IPS DF 6.9 (cell line): ENCODE data around the gene DGCR2.
A peak's percentile ranks its signal among the peaks of the same experiment; 100 is the strongest.

Experiments used
- DNase-seq: peaks from one replicate; pipeline ENCODE4 v3.0.0-alpha.2; 2013; ENCODE audit warnings: low read depth, low spot score
- H3K27ac ChIP-seq: one replicate; pipeline ENCODE4 v1.5.1; 2013; ENCODE audit warnings: low read length, control low read depth
- H3K27me3 ChIP-seq: 2 replicates; pipeline ENCODE4 v1.6.1; 2013; ENCODE audit warnings: mild to moderate bottlenecking, low read length; ENCODE audit not compliant: control insufficient read depth, insufficient read depth
- H3K36me3 ChIP-seq: 2 replicates; pipeline ENCODE4 v1.6.1; 2013; ENCODE audit warnings: low read length; ENCODE audit not compliant: control insufficient read depth, insufficient read depth
- H3K4me1 ChIP-seq: 2 replicates; pipeline ENCODE4 v1.6.1; 2013; ENCODE audit warnings: low read length; ENCODE audit not compliant: control insufficient read depth, insufficient read depth
- H3K4me3 ChIP-seq: 2 replicates; pipeline ENCODE4 v1.5.1; 2013; ENCODE audit warnings: mild to moderate bottlenecking, low read length
- H3K9me3 ChIP-seq: 2 replicates; pipeline ENCODE4 v1.6.1; 2013; ENCODE audit warnings: low read length, inconsistent platforms; ENCODE audit not compliant: control insufficient read depth, insufficient read depth
- WGBS: extraction: QIAGEN DNeasy Blood & Tissue Kit; methylation state at CpG from one replicate; pipeline ENCODE4 v1.1.7; 2013; ENCODE audit warnings: mixed read lengths, missing lambda C conversion rate; ENCODE audit not compliant: insufficient read length, insufficient coverage; 5-methylcytosine and 5-hydroxymethylcytosine counted together

Gene DGCR2

GRCh38 chr22:19152942-19153883 is 31.0 kb upstream of the DGCR2 start:
- no peaks in the 10 kb centered on the region for H3K4me1 ChIP-seq
- H3K36me3 ChIP-seq = no peaks in the 10 kb centered on the region
- H3K4me3 ChIP-seq = no peak overlapping the region
- peaks cover 39% of the 10 kb centered on the region for H3K27me3 ChIP-seq
- no peaks in the 10 kb centered on the region for H3K9me3 ChIP-seq
- DNase-seq = no peak
- H3K27ac ChIP-seq = no peak overlapping the region
- WGBS = no CpG with 5 or more reads among the region's 11 CpGs

- no peak for DNase-seq
- WGBS = no CpG with 5 or more reads among the region's 10 CpGs
- Histone ChIP-seq H3K9me3 (no peaks in the 10 kb centered on the region), H3K36me3 (no peaks in the 10 kb centered on the region), H3K4me1 (peaks cover 3% of the 10 kb centered on the region; the same call in 1 of the 2 replicates), H3K27ac (no peak overlapping the region), H3K27me3 (peaks cover 47% of the 10 kb centered on the region), H3K4me3 (no peak overlapping the region)
These were observed 29.3 kb upstream of the DGCR2 start for GRCh38 chr22:19151329-19152191.

- no peaks in the 10 kb centered on the region for H3K36me3 ChIP-seq
- H3K4me3 ChIP-seq = no peak overlapping the region
- WGBS = no CpG with 5 or more reads among the region's 68 CpGs
- no peaks in the 10 kb centered on the region for H3K9me3 ChIP-seq
- H3K4me1 ChIP-seq = peaks cover 3% of the 10 kb centered on the region; the same call in 1 of the 2 replicates
- DNase-seq = no peak
- peaks cover 47% of the 10 kb centered on the region for H3K27me3 ChIP-seq
- no peak overlapping the region for H3K27ac ChIP-seq
These were observed 28.5 kb upstream of the DGCR2 start for GRCh38 chr22:19150482-19151328.

GRCh38 chr22:19149991-19150390 is 27.8 kb upstream of the DGCR2 start, which contains the start of gene GSC2:
GSC2 (minus strand) TSS chr22:19150292; CDS start chr22:19150283, 9 bp downstream.
- Histone ChIP-seq H3K27me3 (peaks cover 47% of the 10 kb centered on the region), H3K9me3 (no peaks in the 10 kb centered on the region), H3K4me3 (peak within 1 kb of the TSS; percentile 14; the same call in 1 of the 2 replicates)

GRCh38 chr22:19149047-19149883 is 27.1 kb upstream of the DGCR2 start:
- peaks cover 47% of the 10 kb centered on the region for H3K27me3 ChIP-seq
- no peak for DNase-seq
- no peaks in the 10 kb centered on the region for H3K36me3 ChIP-seq
- no peak overlapping the region for H3K27ac ChIP-seq
- H3K4me1 ChIP-seq = peaks cover 3% of the 10 kb centered on the region; the same call in 1 of the 2 replicates
- no CpG with 5 or more reads among the region's 92 CpGs for WGBS
- H3K4me3 ChIP-seq = peak overlapping the region; percentile 14; the same call in 1 of the 2 replicates
- no peaks in the 10 kb centered on the region for H3K9me3 ChIP-seq

More at GRCh38 chr22:19149991-19150390, 27.8 kb upstream of the DGCR2 start, which contains the start of gene GSC2:
- Histone ChIP-seq H3K27ac (no peak within 1 kb of the TSS), H3K4me1 (peaks cover 3% of the 10 kb centered on the region; the same call in 1 of the 2 replicates), H3K36me3 (no peaks in the 10 kb centered on the region)
- DNase-seq = no peak
- no CpG with 5 or more reads among the region's 59 CpGs for WGBS

GRCh38 chr22:19148417-19149046 is 26.3 kb upstream of the DGCR2 start:
- no CpG with 5 or more reads among the region's 33 CpGs for WGBS
- H3K4me3 ChIP-seq = no peak overlapping the region; the same call in 1 of the 2 replicates

GRCh38 chr22:19147195-19147780 is 25.1 kb upstream of the DGCR2 start:
- Histone ChIP-seq H3K27ac (no peak overlapping the region), H3K36me3 (peaks cover 4% of the 10 kb centered on the region), H3K9me3 (no peaks in the 10 kb centered on the region), H3K4me1 (peaks cover 3% of the 10 kb centered on the region; the same call in 1 of the 2 replicates), H3K4me3 (no peak overlapping the region), H3K27me3 (peaks cover 42% of the 10 kb centered on the region)
- no peak for DNase-seq
- WGBS = no CpG with 5 or more reads among the region's 9 CpGs

More at GRCh38 chr22:19148417-19149046, 26.3 kb upstream of the DGCR2 start:
- Histone ChIP-seq H3K27me3 (peaks cover 47% of the 10 kb centered on the region), H3K4me1 (peaks cover 3% of the 10 kb centered on the region; the same call in 1 of the 2 replicates), H3K27ac (no peak overlapping the region), H3K9me3 (no peaks in the 10 kb centered on the region), H3K36me3 (no peaks in the 10 kb centered on the region)
- DNase-seq = no peak

GRCh38 chr22:19146215-19146968 is 24.2 kb upstream of the DGCR2 start:
- Histone ChIP-seq H3K9me3 (no peaks in the 10 kb centered on the region), H3K4me1 (peaks cover 3% of the 10 kb centered on the region; the same call in 1 of the 2 replicates), H3K27me3 (peaks cover 34% of the 10 kb centered on the region), H3K4me3 (no peak overlapping the region), H3K36me3 (peaks cover 7% of the 10 kb centered on the region), H3K27ac (no peak overlapping the region)
- DNase-seq = no peak
- no CpG with 5 or more reads among the region's 11 CpGs for WGBS
